ENCODE measurements around the gene ADPRM. TPM values are rescaled to one million over a fixed set of nuclear protein-coding genes. Genes with fewer than 3 reads are reported as not detected.

Gene ADPRM, protein sequence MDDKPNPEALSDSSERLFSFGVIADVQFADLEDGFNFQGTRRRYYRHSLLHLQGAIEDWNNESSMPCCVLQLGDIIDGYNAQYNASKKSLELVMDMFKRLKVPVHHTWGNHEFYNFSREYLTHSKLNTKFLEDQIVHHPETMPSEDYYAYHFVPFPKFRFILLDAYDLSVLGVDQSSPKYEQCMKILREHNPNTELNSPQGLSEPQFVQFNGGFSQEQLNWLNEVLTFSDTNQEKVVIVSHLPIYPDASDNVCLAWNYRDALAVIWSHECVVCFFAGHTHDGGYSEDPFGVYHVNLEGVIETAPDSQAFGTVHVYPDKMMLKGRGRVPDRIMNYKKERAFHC
- polyA plus RNA-seq (2011; rRNA removed), result 10.8 and 19.7 TPM in 2 replicates
- polyA minus RNA-seq (2011; rRNA and poly(A)+ RNA removed), result 5.8 and 6.1 TPM in 2 replicates

DNA sequence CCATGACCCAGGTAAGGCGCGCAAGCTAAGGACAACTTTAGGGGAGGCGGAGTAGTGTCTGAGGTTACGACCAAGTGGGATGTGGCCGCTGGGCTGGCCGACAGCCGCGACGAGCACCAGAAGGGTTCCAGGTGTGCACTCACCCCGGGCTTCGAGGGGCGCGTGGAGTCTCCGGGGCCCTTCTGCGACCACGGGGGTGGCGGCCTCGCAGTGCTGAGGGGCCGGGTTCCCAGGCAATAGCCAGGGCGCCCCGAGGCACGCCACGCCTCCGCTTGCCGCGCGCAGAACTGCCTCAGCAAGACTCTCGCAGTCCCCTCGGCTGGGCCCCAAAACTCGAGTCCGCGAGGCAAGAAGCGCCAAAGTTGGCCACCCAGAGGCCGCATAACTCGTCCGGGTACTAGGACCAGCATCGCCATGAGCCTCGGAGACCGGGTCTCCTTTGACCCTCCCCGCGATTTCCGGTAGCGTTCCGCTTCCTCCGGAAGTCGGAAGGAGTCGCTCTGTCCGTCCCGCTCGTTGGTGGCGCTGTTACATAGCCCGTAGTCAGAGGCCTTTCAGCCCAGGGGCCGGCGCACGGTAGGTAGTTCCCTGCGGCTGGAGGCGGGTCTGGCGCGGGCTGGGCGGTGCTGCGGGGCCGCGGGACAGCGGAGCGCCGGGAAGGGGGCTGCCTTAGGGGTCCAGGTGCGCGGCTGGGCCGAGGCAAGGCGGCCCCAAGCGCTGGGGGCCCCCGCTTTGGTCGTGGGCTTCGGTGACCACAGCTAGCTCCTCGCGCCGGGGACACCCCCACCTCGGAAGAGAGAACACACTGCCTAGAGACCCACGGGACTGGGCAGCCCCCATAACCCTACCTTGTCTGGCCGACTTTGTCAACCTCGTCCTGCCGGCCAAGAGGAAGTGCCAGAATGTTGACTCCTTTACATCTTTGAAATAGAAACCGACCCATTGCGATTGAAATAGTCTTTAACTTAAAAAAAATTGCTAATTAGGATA is at the start of gene ADPRM, which contains the start of gene SCO1:
ADPRM (plus strand) TSS at position 503 of the 990 bp plus-strand sequence. CDS start 7,333 bp downstream, outside the sequence.
SCO1 (minus strand) TSS at position 442 of the 990 bp plus-strand sequence; CDS start at position 416, 26 bp downstream.
- POLR2A ChIA-PET, result no interaction called here
- TF ChIP-seq, protein P1, sequence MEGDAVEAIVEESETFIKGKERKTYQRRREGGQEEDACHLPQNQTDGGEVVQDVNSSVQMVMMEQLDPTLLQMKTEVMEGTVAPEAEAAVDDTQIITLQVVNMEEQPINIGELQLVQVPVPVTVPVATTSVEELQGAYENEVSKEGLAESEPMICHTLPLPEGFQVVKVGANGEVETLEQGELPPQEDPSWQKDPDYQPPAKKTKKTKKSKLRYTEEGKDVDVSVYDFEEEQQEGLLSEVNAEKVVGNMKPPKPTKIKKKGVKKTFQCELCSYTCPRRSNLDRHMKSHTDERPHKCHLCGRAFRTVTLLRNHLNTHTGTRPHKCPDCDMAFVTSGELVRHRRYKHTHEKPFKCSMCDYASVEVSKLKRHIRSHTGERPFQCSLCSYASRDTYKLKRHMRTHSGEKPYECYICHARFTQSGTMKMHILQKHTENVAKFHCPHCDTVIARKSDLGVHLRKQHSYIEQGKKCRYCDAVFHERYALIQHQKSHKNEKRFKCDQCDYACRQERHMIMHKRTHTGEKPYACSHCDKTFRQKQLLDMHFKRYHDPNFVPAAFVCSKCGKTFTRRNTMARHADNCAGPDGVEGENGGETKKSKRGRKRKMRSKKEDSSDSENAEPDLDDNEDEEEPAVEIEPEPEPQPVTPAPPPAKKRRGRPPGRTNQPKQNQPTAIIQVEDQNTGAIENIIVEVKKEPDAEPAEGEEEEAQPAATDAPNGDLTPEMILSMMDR (IDR thresholded peaks at IDR 0.05; ENCODE audit: insufficient read depth, low read depth, low read length), result peak; percentile 60
- CTCF ChIA-PET, result interaction anchor here (1.0 to 2.9 kb wide), 2 partner anchors 13 to 17 kb away, joined by 3 to 13 read pairs; no protein-coding TSS in a partner anchor
- Histone ChIP-seq H3K4me3 (ENCODE audit: low read depth, low read length) (peak within 1 kb of the TSS; percentile 97), H3K36me3 (ENCODE audit: control insufficient read depth, insufficient read depth, low read length) (peaks cover 2% of the 10 kb centered on the region), H3K27me3 (ENCODE audit: control insufficient read depth, insufficient read depth, low read length) (no peaks in the 10 kb centered on the region)
- DNase-seq (ENCODE audit: low read depth), result peak; percentile 60

DNA sequence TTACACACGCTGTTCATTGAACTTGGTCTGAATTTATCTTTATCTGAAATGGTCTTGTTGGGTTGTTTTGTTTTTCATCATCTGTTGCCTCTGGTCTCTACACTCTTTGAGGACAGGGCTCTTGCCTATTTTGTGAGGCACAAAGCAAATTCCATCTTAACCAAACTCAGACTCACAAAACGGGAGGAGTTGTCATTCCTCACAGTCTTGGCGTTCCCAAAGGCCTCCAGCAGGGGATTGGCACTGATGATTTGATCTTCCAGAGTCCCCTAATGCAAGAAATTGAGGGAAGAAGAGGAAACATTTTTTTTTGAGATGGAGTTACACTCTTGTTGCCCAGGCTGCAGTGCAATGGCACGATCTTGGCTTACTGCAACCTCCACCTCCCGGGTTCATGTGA is 49.0 kb upstream of the ADPRM start:
- H3K4me3 ChIP-seq (ENCODE audit: low read depth, low read length), result no peak overlapping the region
- no peaks in the 10 kb centered on the region for H3K27me3 ChIP-seq (ENCODE audit: control insufficient read depth, insufficient read depth, low read length)
- ChIA-PET CTCF (interaction anchor here (1.3 to 6.5 kb wide), 2 partner anchors 10 to 35 kb away, joined by 3 to 68 read pairs; no protein-coding TSS in a partner anchor), POLR2A (no interaction called here)
- H3K36me3 ChIP-seq (ENCODE audit: control insufficient read depth, insufficient read depth, low read length), result no peaks in the 10 kb centered on the region
- DNase-seq (ENCODE audit: low read depth), result no peak
- TF ChIP-seq, protein P1 (IDR thresholded peaks at IDR 0.05; ENCODE audit: insufficient read depth, low read depth, low read length), result no peak

DNA sequence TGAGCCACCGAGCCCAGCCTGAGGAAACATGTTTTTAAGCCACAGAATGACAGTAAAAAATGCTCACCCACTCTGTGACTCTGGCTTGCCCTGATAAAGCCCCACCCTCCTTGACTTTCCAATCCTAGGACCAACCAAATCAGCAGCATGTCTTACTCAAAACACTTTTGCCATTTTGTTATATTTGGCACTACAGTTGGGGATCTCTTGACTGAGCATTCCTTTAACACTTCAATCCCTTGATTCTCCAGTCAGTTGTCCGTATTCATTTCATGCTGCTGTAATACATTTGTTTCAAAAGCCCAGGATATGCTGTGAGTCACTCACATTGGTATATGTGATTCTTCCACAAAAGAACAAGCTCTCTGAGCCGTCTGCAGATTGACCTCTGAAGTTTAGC is 48.4 kb upstream of the ADPRM start:
- H3K36me3 ChIP-seq (ENCODE audit: control insufficient read depth, insufficient read depth, low read length), result no peaks in the 10 kb centered on the region
- TF ChIP-seq, protein P1 (IDR thresholded peaks at IDR 0.05; ENCODE audit: insufficient read depth, low read depth, low read length), result no peak
- no peak overlapping the region for H3K4me3 ChIP-seq (ENCODE audit: low read depth, low read length)
- CTCF ChIA-PET, result interaction anchor here (1.0 to 1.7 kb wide), 6 partner anchors 9 to 196 kb away, joined by 3 to 7 read pairs (median 4); no protein-coding TSS in a partner anchor
- DNase-seq (ENCODE audit: low read depth), result no peak
- POLR2A ChIA-PET, result no interaction called here
- H3K27me3 ChIP-seq (ENCODE audit: control insufficient read depth, insufficient read depth, low read length), result no peaks in the 10 kb centered on the region

DNA sequence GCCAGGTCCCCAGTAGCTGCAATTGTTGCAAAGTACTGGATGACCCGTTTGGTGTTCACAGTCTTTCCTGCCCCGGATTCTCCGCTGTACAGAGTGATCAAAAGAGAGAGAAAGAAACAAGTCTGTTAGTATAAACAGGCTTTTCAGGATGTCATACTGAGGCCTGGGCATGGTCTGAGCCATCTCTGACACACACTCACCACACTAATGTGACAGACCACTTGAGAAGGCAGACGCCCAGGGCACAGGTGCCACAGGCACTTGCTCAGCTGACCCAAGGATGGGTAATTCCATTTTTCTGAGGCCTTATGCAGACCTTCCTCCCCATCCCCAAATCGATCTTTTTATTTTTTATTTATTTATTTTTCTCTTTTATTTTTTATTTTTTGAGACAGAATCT is 47.8 kb upstream of the ADPRM start:
- H3K36me3 ChIP-seq (ENCODE audit: control insufficient read depth, insufficient read depth, low read length), result no peaks in the 10 kb centered on the region
- ChIA-PET POLR2A (no interaction called here), CTCF (interaction anchor here (0.7 to 1.7 kb wide), 7 partner anchors 10 to 195 kb away, joined by 3 to 7 read pairs (median 4); no protein-coding TSS in a partner anchor)
- H3K27me3 ChIP-seq (ENCODE audit: control insufficient read depth, insufficient read depth, low read length), result no peaks in the 10 kb centered on the region
- TF ChIP-seq, protein P1 (IDR thresholded peaks at IDR 0.05; ENCODE audit: insufficient read depth, low read depth, low read length), result no peak
- no peak for DNase-seq (ENCODE audit: low read depth)
- H3K4me3 ChIP-seq (ENCODE audit: low read depth, low read length), result no peak overlapping the region
